ENCODE measurements around the gene SPATA6. TPM values are rescaled to one million over a fixed set of nuclear protein-coding genes. Genes with fewer than 3 reads are reported as not detected.

SPATA6 gene
- total and polyA plus RNA-seq, 2 donors (not counting 1 experiment from before 2014, with no cell fraction given) = 1.9 to 6.7 TPM

GRCh38 chr1:48248356-48248755 is 223.6 kb downstream of the SPATA6 start:
- H3K27ac Mint-ChIP-seq = no peak overlapping the region
- POLR2A ChIA-PET = no interaction called here
- peaks cover 25 to 31% of the 10 kb centered on the region in 2 donors for H3K4me1 ChIP-seq (ENCODE audit: control insufficient read depth in 2 of 2, insufficient read depth in 2 of 2, low read length in 2 of 2)

GRCh38 chr1:48246727-48247126 is 225.3 kb downstream of the SPATA6 start:
- H3K36me3 ChIP-seq (replicated peaks in 1 of 2; ENCODE audit: control extremely low read depth in 1 of 2, control insufficient read depth in 1 of 2, extremely low read depth in 1 of 2, insufficient read depth in 2 of 2, low read length in 1 of 2) = no peaks in the 10 kb centered on the region
- intact Hi-C loops (cut with micrococcal nuclease) = no loop called here
- TF ChIP-seq CTCF (IDR thresholded peaks at IDR 0.05) (no peak), EZH2 (IDR thresholded peaks at IDR 0.05; ENCODE audit: borderline replicate concordance, insufficient read depth, low read depth, low read length, poor library complexity, severe bottlenecking) (no peak)
- Mint-ChIP-seq H3K9me3 (ENCODE audit: insufficient read depth) (no peaks in the 10 kb centered on the region), H3K27me3 (peaks cover 6% of the 10 kb centered on the region), H3K4me3 (peak overlapping the region; percentile 18), H3K27ac (no peak overlapping the region), H3K4me1 (peaks cover 37% of the 10 kb centered on the region)
- H2AFZ ChIP-seq (ENCODE audit: insufficient read depth, low read depth, low read length, poor library complexity, severe bottlenecking) = no peak overlapping the region
- H3K27me3 ChIP-seq (replicated peaks in 1 of 4; ENCODE audit: control extremely low read depth in 1 of 4, control insufficient read depth in 3 of 4, insufficient read depth in 4 of 4, low read length in 3 of 4) = no peaks in the 10 kb centered on the region
- H3K9ac ChIP-seq (ENCODE audit: low read length) = no peak overlapping the region
- H3K9me3 ChIP-seq (ENCODE audit: control extremely low read depth in 1 of 3, control insufficient read depth in 2 of 3, insufficient read depth in 1 of 3, low read length in 2 of 3) = peaks cover 0 to 11% (median 0%) of the 10 kb centered on the region in 3 donors
- H3K27ac ChIP-seq (ENCODE audit: low read length in 2 of 2) = no peak overlapping the region
- ATAC-seq (ENCODE audit: low read depth) (no peak), DNase-seq (no peak)
- no peaks in the 10 kb centered on the region for H4K20me1 ChIP-seq (ENCODE audit: control insufficient read depth, insufficient read depth, low read length, poor library complexity, severe bottlenecking)
- H3K4me3 ChIP-seq (ENCODE audit: control extremely low read depth in 1 of 5, extremely low read depth in 1 of 5, insufficient read depth in 1 of 5, low read depth in 2 of 5, low read length in 4 of 5) = no peak overlapping the region
- WGBS (ENCODE audit: insufficient coverage) = 75% methylated on average over 1 of the region's 1 CpG
- peaks cover 34 to 36% of the 10 kb centered on the region in 2 donors for H3K4me1 ChIP-seq (ENCODE audit: control insufficient read depth in 2 of 2, insufficient read depth in 2 of 2, low read length in 2 of 2)
- no peaks in the 10 kb centered on the region for H3K79me2 ChIP-seq (ENCODE audit: control insufficient read depth, insufficient read depth, low read length)
- no peak overlapping the region for H3K4me2 ChIP-seq (replicated peaks; ENCODE audit: low read depth, low read length, poor library complexity, severe bottlenecking)
- CTCF ChIA-PET = interaction anchor here (1.0 kb wide), 1 partner anchor 10 kb away, joined by 3 read pairs; no protein-coding TSS in a partner anchor
- POLR2A ChIA-PET = no interaction called here

More at GRCh38 chr1:48248356-48248755, 223.6 kb downstream of the SPATA6 start:
- ATAC-seq (ENCODE audit: low read depth) (no peak), DNase-seq (no peak)
- Histone ChIP-seq H4K20me1 (ENCODE audit: control insufficient read depth, insufficient read depth, low read length, poor library complexity, severe bottlenecking) (no peaks in the 10 kb centered on the region), H3K79me2 (ENCODE audit: control insufficient read depth, insufficient read depth, low read length) (no peaks in the 10 kb centered on the region), H3K27ac (ENCODE audit: low read length in 2 of 2) (no peak overlapping the region), H3K9ac (ENCODE audit: low read length) (no peak overlapping the region), H2AFZ (ENCODE audit: insufficient read depth, low read depth, low read length, poor library complexity, severe bottlenecking) (no peak overlapping the region), H3K36me3 (replicated peaks in 1 of 2; ENCODE audit: control extremely low read depth in 1 of 2, control insufficient read depth in 1 of 2, extremely low read depth in 1 of 2, insufficient read depth in 2 of 2, low read length in 1 of 2) (no peaks in the 10 kb centered on the region), H3K4me2 (replicated peaks; ENCODE audit: low read depth, low read length, poor library complexity, severe bottlenecking) (no peak overlapping the region), H3K9me3 (ENCODE audit: control extremely low read depth in 1 of 3, control insufficient read depth in 2 of 3, insufficient read depth in 1 of 3, low read length in 2 of 3) (peaks cover 0 to 11% (median 0%) of the 10 kb centered on the region in 3 donors), H3K4me3 (ENCODE audit: control extremely low read depth in 1 of 5, extremely low read depth in 1 of 5, insufficient read depth in 1 of 5, low read depth in 2 of 5, low read length in 4 of 5) (no peak overlapping the region), H3K27me3 (replicated peaks in 1 of 4; ENCODE audit: control extremely low read depth in 1 of 4, control insufficient read depth in 3 of 4, insufficient read depth in 4 of 4, low read length in 3 of 4) (no peaks in the 10 kb centered on the region)
- CTCF ChIA-PET = no interaction called here
- intact Hi-C loops (cut with micrococcal nuclease) = no loop called here
- TF ChIP-seq CTCF (IDR thresholded peaks at IDR 0.05) (no peak), EZH2 (IDR thresholded peaks at IDR 0.05; ENCODE audit: borderline replicate concordance, insufficient read depth, low read depth, low read length, poor library complexity, severe bottlenecking) (no peak)
- Mint-ChIP-seq H3K27me3 (peaks cover 8% of the 10 kb centered on the region), H3K9me3 (ENCODE audit: insufficient read depth) (no peaks in the 10 kb centered on the region), H3K4me3 (no peak overlapping the region), H3K4me1 (peaks cover 27% of the 10 kb centered on the region)
- WGBS (ENCODE audit: insufficient coverage) = 98% methylated on average over 4 of the region's 4 CpGs

Small RNA genes within 50 kb of the gene (small RNA-seq; reads per million reads assigned to genes)
- gene RNU4-61P (ENCODE audit: insufficient read length, low read depth, low replicate concordance) (not detected), gene RNU6-723P (ENCODE audit: insufficient read length, low read depth, low replicate concordance) (not detected)

Other genes starting within 250 kb of the SPATA6 start
- gene SLC5A9, start 249.5 kb downstream of the SPATA6 start, total RNA-seq = not detected in 2 replicates
- 0.07 TPM in 1 of 2 replicates, not detected in the other for gene SLC5A9, start 249.5 kb downstream of the SPATA6 start, polyA plus RNA-seq